Trophoblast cell (in vitro differentiated cells and primary cell): ENCODE data around the gene CRYBG1.

Experiments
- DNase-seq, 2 donors: peaks; one replicate each; pipeline ENCODE4 v3.0.0-alpha.2; 2016
- H2AFZ ChIP-seq: 2 replicates; pipeline ENCODE4 v1.6.1; 2013; ENCODE audit warnings: low read length, moderate library complexity, mild to moderate bottlenecking; ENCODE audit not compliant: insufficient read depth, poor library complexity
- H2AK5ac ChIP-seq: 2 replicates; pipeline ENCODE4 v1.6.1; 2013; ENCODE audit warnings: mild to moderate bottlenecking, low read length
- H2BK120ac ChIP-seq: 2 replicates; pipeline ENCODE4 v1.6.1; 2013; ENCODE audit warnings: low read length, mild to moderate bottlenecking, moderate library complexity; ENCODE audit not compliant: insufficient read depth, poor library complexity
- H2BK12ac ChIP-seq: 2 replicates; pipeline ENCODE4 v1.6.1; 2013; ENCODE audit warnings: mild to moderate bottlenecking, low read length, moderate library complexity
- H2BK5ac ChIP-seq: 2 replicates; pipeline ENCODE4 v1.6.1; 2013; ENCODE audit warnings: low read length, low read depth, moderate library complexity, mild to moderate bottlenecking; ENCODE audit not compliant: poor library complexity
- H3K14ac ChIP-seq: 2 replicates; pipeline ENCODE4 v1.6.1; 2013; ENCODE audit warnings: mild to moderate bottlenecking, low read length
- H3K18ac ChIP-seq: 2 replicates; pipeline ENCODE4 v1.6.1; 2013; ENCODE audit warnings: mild to moderate bottlenecking, low read length
- H3K23ac ChIP-seq: 2 replicates; pipeline ENCODE4 v1.6.1; 2013; ENCODE audit warnings: low read length
- H3K27ac ChIP-seq: 2 replicates; pipeline ENCODE4 v1.5.1; 2013; ENCODE audit warnings: low read depth, mild to moderate bottlenecking, inconsistent platforms, low read length, moderate library complexity
- H3K27me3 ChIP-seq: 2 replicates; pipeline ENCODE4 v1.6.1; 2013; ENCODE audit warnings: inconsistent platforms, mild to moderate bottlenecking, low read length, moderate library complexity; ENCODE audit not compliant: insufficient read depth
- H3K36me3 ChIP-seq, 2 experiments: 1 replicate in 1 of 2; 2 replicates in 1 of 2; pipeline ENCODE4 v1.6.1; 2013; ENCODE audit warnings: low read length in 2 of 2, mild to moderate bottlenecking in 2 of 2, moderate library complexity in 1 of 2; ENCODE audit not compliant: insufficient read depth in 2 of 2, control insufficient read depth in 1 of 2
- H3K4ac ChIP-seq: 2 replicates; pipeline ENCODE4 v1.6.1; 2013; ENCODE audit warnings: low read depth, mild to moderate bottlenecking, low read length, moderate library complexity
- H3K4me1 ChIP-seq, 2 experiments: 1 replicate in 1 of 2; 2 replicates in 1 of 2; pipeline ENCODE4 v1.6.1; 2013; ENCODE audit warnings: low read length in 2 of 2, mild to moderate bottlenecking in 2 of 2, moderate library complexity in 1 of 2; ENCODE audit not compliant: insufficient read depth in 2 of 2, control insufficient read depth in 1 of 2
- H3K4me2 ChIP-seq: 2 replicates; pipeline ENCODE4 v1.6.1; 2013; ENCODE audit warnings: inconsistent platforms, mild to moderate bottlenecking, low read length, moderate library complexity
- H3K4me3 ChIP-seq: 2 replicates; pipeline ENCODE4 v1.5.1; 2013; ENCODE audit warnings: mild to moderate bottlenecking, low read depth, low read length, inconsistent platforms
- H3K79me1 ChIP-seq: one replicate; pipeline ENCODE4 v1.6.1; 2013; ENCODE audit warnings: low read length
- H3K79me2 ChIP-seq: 2 replicates; pipeline ENCODE4 v1.6.1; 2013; ENCODE audit warnings: low read length, mild to moderate bottlenecking; ENCODE audit not compliant: control insufficient read depth, insufficient read depth, poor library complexity
- H3K9ac ChIP-seq: 2 replicates; pipeline ENCODE4 v1.6.1; 2013; ENCODE audit warnings: mild to moderate bottlenecking, low read length
- H3K9me3 ChIP-seq: 2 replicates; pipeline ENCODE4 v1.6.1; 2013; ENCODE audit warnings: low read depth, mild to moderate bottlenecking, control low read depth, inconsistent platforms, low read length; ENCODE audit not compliant: insufficient read depth
- H4K12ac ChIP-seq: 2 replicates; pipeline ENCODE4 v1.6.1; 2013; ENCODE audit warnings: low read depth, mild to moderate bottlenecking, low read length, moderate library complexity
- H4K8ac ChIP-seq: 2 replicates; pipeline ENCODE4 v1.6.1; 2013; ENCODE audit warnings: low read depth, mild to moderate bottlenecking, low read length, moderate library complexity
- H4K91ac ChIP-seq: one replicate; pipeline ENCODE4 v1.6.1; 2013; ENCODE audit warnings: low read depth, mild to moderate bottlenecking, low read length, moderate library complexity
- WGBS: extraction: QIAGEN DNeasy Blood & Tissue Kit; methylation state at CpG from one replicate; pipeline ENCODE4 v1.1.7; 2013; ENCODE audit warnings: missing lambda C conversion rate; ENCODE audit not compliant: insufficient read length, insufficient coverage; ENCODE audit errors: extremely low coverage; 5-methylcytosine and 5-hydroxymethylcytosine counted together

CRYBG1 gene

DNA sequence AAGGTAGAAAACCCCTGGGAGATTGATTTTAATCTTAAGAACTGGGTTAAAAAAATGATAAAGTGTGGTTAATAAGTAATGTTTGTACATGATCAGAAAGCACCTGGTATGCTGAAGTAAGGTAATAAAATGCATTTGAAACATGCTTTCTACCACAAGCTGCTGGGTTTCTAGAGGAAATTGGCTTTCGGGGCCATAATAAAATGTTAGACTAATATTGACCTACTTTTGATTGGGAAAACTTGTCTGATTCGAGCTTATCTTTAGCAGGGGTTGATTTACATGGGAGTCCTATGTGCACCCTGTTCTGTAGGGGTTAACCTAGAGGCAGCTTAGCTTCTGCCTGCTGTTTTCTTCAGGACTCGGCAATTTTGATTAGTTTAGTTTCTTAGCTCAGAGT, 50.5 kb downstream of the CRYBG1 start:
- Histone ChIP-seq H4K8ac (no peak overlapping the region), H4K91ac (no peak overlapping the region), H4K12ac (no peak overlapping the region), H3K18ac (no peak overlapping the region), H2BK120ac (no peak overlapping the region), H3K27me3 (no peaks in the 10 kb centered on the region), H3K4me3 (no peak overlapping the region), H3K4ac (no peak overlapping the region), H2BK5ac (no peak overlapping the region), H3K9me3 (no peaks in the 10 kb centered on the region), H3K79me2 (no peaks in the 10 kb centered on the region), H2AFZ (no peak overlapping the region), H3K14ac (no peak overlapping the region), H3K36me3 (no peaks in the 10 kb centered on the region), H3K23ac (no peak overlapping the region), H3K9ac (no peak overlapping the region), H2BK12ac (no peak overlapping the region), H3K4me2 (no peak overlapping the region), H3K27ac (no peak overlapping the region), H3K4me1 (no peaks in the 10 kb centered on the region), H3K79me1 (no peaks in the 10 kb centered on the region), H2AK5ac (no peak overlapping the region)
- WGBS = no CpG with 5 or more reads among the region's 3 CpGs
- DNase-seq = no peak

GRCh38 chr6:106411643-106412200, 51.2 kb downstream of the CRYBG1 start:
- no peak overlapping the region for H3K23ac ChIP-seq
- H3K79me2 ChIP-seq = no peaks in the 10 kb centered on the region
- no peak overlapping the region for H3K14ac ChIP-seq
- H2BK12ac ChIP-seq = no peak overlapping the region
- no peaks in the 10 kb centered on the region for H3K9me3 ChIP-seq
- no peak overlapping the region for H3K4ac ChIP-seq
- H2AFZ ChIP-seq = no peak overlapping the region
- no peak overlapping the region for H3K4me3 ChIP-seq
- H3K36me3 ChIP-seq = no peaks in the 10 kb centered on the region
- no peaks in the 10 kb centered on the region for H3K4me1 ChIP-seq
- H3K9ac ChIP-seq = peak overlapping the region; percentile 63
- H3K27ac ChIP-seq = no peak overlapping the region
- no peak overlapping the region for H3K18ac ChIP-seq
- no peak overlapping the region for H4K8ac ChIP-seq
- H2BK5ac ChIP-seq = no peak overlapping the region
- H3K4me2 ChIP-seq = no peak overlapping the region
- no peak overlapping the region for H4K12ac ChIP-seq
- no peaks in the 10 kb centered on the region for H3K79me1 ChIP-seq
- no CpG with 5 or more reads among the region's 6 CpGs for WGBS
- no peak for DNase-seq
- no peak overlapping the region for H2BK120ac ChIP-seq
- no peak overlapping the region for H2AK5ac ChIP-seq
- no peak overlapping the region for H4K91ac ChIP-seq
- no peaks in the 10 kb centered on the region for H3K27me3 ChIP-seq

DNA sequence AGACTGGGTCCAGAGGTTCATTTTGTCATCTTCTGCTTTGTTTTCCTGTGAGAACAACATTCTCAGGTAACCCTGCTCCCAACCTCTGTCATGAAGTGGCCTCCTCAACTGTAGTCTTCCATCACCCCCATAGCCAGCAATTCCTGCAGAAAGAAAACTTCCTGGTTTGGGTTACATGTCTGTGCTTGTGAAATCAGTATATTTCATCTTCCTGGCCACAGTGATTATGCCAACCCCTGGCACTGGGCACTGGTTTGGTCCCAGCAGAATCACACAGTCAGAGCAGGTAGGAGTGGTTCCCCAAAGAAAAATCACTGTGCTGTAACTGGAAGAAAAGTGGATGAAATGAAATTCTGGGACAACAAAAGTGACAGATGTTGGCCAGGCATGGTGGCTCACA, 52.5 kb downstream of the CRYBG1 start:
- Histone ChIP-seq H3K4me2 (no peak overlapping the region), H3K4me1 (no peaks in the 10 kb centered on the region), H3K23ac (no peak overlapping the region), H3K79me1 (no peaks in the 10 kb centered on the region), H2AFZ (no peak overlapping the region), H3K27me3 (no peaks in the 10 kb centered on the region), H4K8ac (no peak overlapping the region), H3K4me3 (no peak overlapping the region), H4K12ac (no peak overlapping the region), H3K79me2 (no peaks in the 10 kb centered on the region), H2BK5ac (no peak overlapping the region), H4K91ac (no peak overlapping the region), H2BK120ac (no peak overlapping the region), H3K27ac (no peak overlapping the region), H2BK12ac (no peak overlapping the region), H3K36me3 (no peaks in the 10 kb centered on the region), H2AK5ac (no peak overlapping the region), H3K9me3 (no peaks in the 10 kb centered on the region), H3K18ac (no peak overlapping the region), H3K4ac (no peak overlapping the region), H3K14ac (no peak overlapping the region), H3K9ac (no peak overlapping the region)
- DNase-seq = no peak

GRCh38 chr6:106413722-106414121, 53.2 kb downstream of the CRYBG1 start:
- no peak overlapping the region for H4K12ac ChIP-seq
- H3K23ac ChIP-seq = no peak overlapping the region
- H3K4ac ChIP-seq = no peak overlapping the region
- no peak overlapping the region for H2AK5ac ChIP-seq
- no peaks in the 10 kb centered on the region for H3K36me3 ChIP-seq
- H2BK120ac ChIP-seq = no peak overlapping the region
- no peak overlapping the region for H2BK5ac ChIP-seq
- WGBS = no CpG with 5 or more reads among the region's 2 CpGs
- H2AFZ ChIP-seq = no peak overlapping the region
- no peak overlapping the region for H2BK12ac ChIP-seq
- H3K27me3 ChIP-seq = no peaks in the 10 kb centered on the region
- no peak overlapping the region for H3K4me3 ChIP-seq
- H3K27ac ChIP-seq = no peak overlapping the region
- no peak for DNase-seq
- no peak overlapping the region for H3K9ac ChIP-seq
- no peak overlapping the region for H4K8ac ChIP-seq
- no peaks in the 10 kb centered on the region for H3K9me3 ChIP-seq
- no peaks in the 10 kb centered on the region for H3K4me1 ChIP-seq
- no peak overlapping the region for H3K18ac ChIP-seq
- H3K79me1 ChIP-seq = no peaks in the 10 kb centered on the region
- H3K4me2 ChIP-seq = no peak overlapping the region
- no peaks in the 10 kb centered on the region for H3K79me2 ChIP-seq
- H4K91ac ChIP-seq = no peak overlapping the region
- H3K14ac ChIP-seq = no peak overlapping the region
